ENCODE results near the gene MTMR8.
A peak's percentile ranks its signal among the peaks of the same experiment; 100 is the strongest.
"Not testable (repeated sequence)": the region's sequence is repeated elsewhere in the genome, so short reads cannot be mapped to it uniquely, and the experiment has no call there.

Gene MTMR8

GRCh38 chrX:64398088-64398487 is 2.8 kb upstream of the MTMR8 start:
- no peak for DNase-seq (ENCODE audit: low read depth)
- H3K4me3 ChIP-seq (ENCODE audit: low read depth, low read length) = no peak overlapping the region
- no peak for TF ChIP-seq CTCF (IDR thresholded peaks at IDR 0.05; ENCODE audit: insufficient read depth, low read depth, low read length, missing control alignments)

- DNase-seq (ENCODE audit: low read depth) = no peak
- peak overlapping the region; percentile 89 for H3K4me3 ChIP-seq (ENCODE audit: low read depth, low read length)
- no peak for TF ChIP-seq CTCF (IDR thresholded peaks at IDR 0.05; ENCODE audit: insufficient read depth, low read depth, low read length, missing control alignments)
Observed at GRCh38 chrX:64395568-64395929, 297 bp upstream of the MTMR8 start.

- no peak for DNase-seq (ENCODE audit: low read depth)
- H3K4me3 ChIP-seq (ENCODE audit: low read depth, low read length) = peak overlapping the region; percentile 89
- no peak for TF ChIP-seq CTCF (IDR thresholded peaks at IDR 0.05; ENCODE audit: insufficient read depth, low read depth, low read length, missing control alignments)
Observed at GRCh38 chrX:64394059-64394873, 986 bp downstream of the MTMR8 start.

- H3K4me3 ChIP-seq (ENCODE audit: low read depth, low read length) = no peak overlapping the region
- DNase-seq (ENCODE audit: low read depth) = no peak
- no peak for TF ChIP-seq CTCF (IDR thresholded peaks at IDR 0.05; ENCODE audit: insufficient read depth, low read depth, low read length, missing control alignments)
Observed at GRCh38 chrX:64389489-64389888, 5.8 kb downstream of the MTMR8 start.

- not testable (repeated sequence) for H3K4me3 ChIP-seq (ENCODE audit: low read depth, low read length); DNase-seq (ENCODE audit: low read depth)
Observed at GRCh38 chrX:64380789-64381188, 14.5 kb downstream of the MTMR8 start.

GRCh38 chrX:64379924-64380323 is 15.3 kb downstream of the MTMR8 start:
- DNase-seq (ENCODE audit: low read depth) = no peak
- no peak for TF ChIP-seq CTCF (IDR thresholded peaks at IDR 0.05; ENCODE audit: insufficient read depth, low read depth, low read length, missing control alignments)
- H3K4me3 ChIP-seq (ENCODE audit: low read depth, low read length) = no peak overlapping the region

GRCh38 chrX:64377753-64378152 is 17.5 kb downstream of the MTMR8 start:
- no peak overlapping the region for H3K4me3 ChIP-seq (ENCODE audit: low read depth, low read length)
- no peak for DNase-seq (ENCODE audit: low read depth)
- TF ChIP-seq CTCF (IDR thresholded peaks at IDR 0.05; ENCODE audit: insufficient read depth, low read depth, low read length, missing control alignments) = no peak

Measured in GM12865 (cell line).